Stimulated activated naive CD4-positive, alpha-beta T cell (primary cell): ENCODE results near the gene CD53.
"Not testable (repeated sequence)": the region's sequence is repeated elsewhere in the genome, so short reads cannot be mapped to it uniquely, and the experiment has no call there.

Experiments used
- DNase-seq, 6 experiments: peaks; one replicate each; lab custom pipeline; 2025; lab: John Stamatoyannopoulos, UW

The CD53 gene

DNA sequence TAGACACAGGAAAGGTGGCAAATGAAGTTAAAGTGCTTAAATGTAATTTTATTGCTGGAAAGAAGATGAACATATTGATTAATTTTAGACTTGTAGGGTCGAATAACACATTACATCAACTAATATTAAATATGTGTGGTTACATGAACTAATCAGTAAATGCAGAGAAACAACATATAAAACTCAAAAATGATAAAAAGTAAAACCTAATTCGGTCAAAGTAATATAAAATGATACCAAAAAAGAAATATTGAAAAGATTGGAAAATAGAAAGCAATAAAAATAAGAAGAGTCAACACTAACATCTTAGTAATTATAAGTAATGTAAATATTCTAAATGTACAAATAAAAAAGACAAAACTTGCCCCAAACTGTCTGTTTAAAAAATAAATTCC, 43.3 kb downstream of the CD53 start:
- DNase-seq = no peak

DNA sequence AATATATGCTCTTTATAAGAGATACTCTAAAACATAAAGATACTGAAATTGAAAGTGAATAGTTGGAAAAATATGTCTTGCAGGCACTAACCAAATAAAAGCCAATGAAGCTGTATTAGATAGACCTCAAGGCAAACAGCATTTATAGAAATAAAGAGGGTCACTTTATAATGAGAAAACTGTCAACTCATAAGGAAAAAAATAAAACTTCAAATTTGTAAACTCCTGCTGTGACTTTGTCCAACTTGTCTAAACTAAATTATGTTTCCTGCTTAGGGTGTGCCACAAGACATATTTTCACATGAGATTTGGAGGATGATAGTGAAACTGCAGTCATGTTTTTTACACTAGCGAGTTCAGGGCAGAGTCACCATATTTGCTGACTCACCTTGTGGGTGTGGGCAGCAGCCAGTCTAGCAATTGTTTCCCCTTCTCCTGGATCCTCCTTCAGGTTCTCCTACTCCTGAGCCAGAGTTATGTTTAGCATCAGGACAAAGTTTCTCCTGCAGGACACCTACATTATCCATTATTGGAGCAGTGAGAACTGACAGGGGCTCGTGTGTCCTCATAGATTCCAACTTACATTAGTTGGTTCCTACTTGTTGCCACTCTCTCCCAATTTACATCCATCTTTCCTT, 43.8 kb downstream of the CD53 start:
- DNase-seq = no peak

DNA sequence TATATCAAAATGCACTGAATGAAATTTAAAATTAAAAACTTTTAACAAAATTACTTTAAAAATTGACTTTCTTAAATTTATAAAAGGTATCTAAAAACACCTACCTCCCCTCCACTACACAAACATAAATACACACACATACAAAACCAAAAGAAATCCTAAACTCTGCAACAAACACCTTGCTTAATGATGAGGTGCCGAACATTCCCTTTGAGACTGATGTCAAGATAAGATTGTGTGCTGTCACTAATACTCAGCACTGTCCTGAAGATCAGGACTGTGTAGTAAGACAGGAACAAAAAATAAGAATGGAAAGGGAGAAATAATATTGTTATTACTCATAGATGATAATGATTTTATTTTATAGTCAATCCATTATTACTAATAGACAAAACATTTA, 45.1 kb downstream of the CD53 start:
- no peak for DNase-seq

DNA sequence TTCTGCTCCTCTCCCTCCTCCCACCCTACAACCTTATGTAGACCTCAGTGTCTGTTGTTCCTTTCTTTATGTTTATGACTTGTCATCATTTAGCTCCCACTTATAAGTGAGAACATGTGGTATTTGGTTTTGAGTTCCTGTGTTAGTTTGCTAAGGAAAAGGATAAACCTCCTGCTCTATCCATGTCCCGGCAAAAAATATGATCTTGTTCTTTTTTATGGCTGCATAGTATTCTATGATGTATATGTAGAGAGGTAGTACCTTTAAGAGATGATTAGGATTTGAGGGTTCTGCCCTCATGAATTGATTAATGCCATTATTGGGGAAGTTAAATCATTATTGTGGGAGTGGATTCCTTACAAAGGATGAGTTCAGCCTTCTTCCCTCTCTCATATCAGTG, 49.0 kb downstream of the CD53 start:
- DNase-seq = no peak

DNA sequence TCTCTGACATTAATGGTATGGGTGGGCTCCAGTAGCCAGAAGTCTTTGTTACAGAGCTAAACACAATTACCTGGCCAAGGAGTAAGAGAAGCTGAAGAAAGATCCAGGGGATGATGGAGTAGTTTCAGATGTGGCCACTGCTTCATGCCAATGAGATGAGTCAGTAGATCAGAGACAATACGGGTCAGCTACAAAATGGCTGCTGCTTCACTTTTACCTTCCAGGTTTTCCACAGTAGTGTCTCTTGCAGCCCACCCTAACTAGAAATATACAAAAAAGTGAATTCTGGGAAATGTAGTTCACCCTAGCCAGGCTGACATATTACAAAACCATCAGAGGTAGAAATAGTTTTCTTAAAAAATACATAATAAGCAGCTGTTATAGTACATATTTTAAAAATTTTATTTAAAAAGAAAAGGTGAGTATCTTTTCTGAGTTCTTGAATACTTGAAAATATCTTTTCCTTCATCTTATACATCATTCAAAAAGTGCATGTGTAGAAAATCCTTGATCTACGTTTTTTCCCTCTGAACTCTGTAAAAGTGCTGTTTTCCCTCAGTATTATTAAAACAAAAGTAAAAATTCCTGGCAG, 54.6 kb downstream of the CD53 start:
- no peak for DNase-seq

DNA sequence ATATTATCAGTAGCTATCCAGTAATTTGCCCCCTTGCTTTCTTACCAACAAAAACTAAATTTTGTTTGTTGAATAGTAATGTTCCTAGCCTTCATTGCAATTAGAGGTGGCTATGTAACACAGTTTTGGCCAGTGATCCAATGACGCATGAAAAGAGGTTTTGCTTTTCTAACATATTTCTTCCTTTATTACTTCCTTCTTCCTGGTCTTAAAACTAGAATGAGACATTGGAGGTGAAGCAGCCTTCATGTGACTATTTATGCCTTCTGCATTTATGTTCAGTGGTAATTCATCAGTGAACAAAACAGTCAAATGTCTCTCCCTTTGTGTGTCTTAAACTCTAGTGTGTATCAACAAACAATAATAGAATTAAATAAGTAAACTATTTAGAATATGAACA, 55.2 kb downstream of the CD53 start:
- no peak for DNase-seq

DNA sequence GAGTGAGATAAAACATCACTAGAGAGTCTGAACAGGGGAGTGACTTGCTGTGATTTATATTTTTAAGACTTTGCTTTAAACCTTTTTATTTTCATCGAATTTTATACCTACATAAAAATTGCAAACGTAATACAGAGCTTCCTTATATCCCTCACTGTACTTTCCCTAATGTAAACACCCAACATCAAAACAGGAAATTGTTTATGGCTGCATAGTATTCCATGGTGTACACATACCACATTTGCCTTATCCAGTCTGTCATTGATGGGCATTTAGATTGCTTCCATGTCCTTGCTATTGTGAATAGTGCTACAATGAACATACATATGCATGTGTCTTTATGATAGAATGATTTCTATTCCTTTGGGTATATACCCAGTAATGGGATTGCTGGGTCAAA, 56.0 kb downstream of the CD53 start:
- no peak for DNase-seq

DNA sequence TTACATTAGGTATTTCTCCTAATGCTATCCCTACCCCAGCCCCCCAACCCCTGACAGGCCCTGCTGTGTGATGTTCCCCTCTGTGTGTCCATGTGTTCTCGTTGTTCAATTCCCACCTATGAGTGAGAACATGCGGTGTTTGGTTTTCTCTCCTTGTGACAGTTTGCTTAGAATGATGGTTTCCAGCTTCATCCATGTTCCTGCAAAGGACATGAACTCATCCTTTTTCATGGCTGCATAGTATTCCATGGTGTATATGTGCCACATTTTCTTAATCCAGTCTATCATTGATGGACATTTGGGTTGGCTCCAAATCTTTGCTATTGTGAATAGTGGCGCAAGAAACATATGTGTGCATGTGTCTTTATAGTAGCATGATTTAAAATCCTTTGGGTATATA, 58.1 kb downstream of the CD53 start:
- DNase-seq = not testable (repeated sequence)

DNA sequence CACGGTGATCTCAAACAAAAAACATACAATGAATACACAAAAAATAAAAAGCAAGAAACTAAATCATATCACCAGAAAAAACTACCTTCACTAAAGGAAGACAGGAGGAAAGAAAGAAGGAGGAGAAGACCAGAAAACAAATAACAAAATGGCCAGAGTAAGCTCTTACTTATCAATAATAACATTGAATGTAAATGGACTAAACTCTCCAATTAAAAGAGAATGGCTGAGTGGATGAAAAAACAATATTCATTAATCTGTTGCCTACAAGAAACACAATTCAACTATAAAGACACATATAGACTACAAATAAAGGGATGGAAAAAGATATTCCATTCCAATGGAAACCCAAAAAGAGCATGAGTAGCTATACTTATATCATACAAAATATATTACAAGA, 63.6 kb downstream of the CD53 start:
- no peak for DNase-seq

DNA sequence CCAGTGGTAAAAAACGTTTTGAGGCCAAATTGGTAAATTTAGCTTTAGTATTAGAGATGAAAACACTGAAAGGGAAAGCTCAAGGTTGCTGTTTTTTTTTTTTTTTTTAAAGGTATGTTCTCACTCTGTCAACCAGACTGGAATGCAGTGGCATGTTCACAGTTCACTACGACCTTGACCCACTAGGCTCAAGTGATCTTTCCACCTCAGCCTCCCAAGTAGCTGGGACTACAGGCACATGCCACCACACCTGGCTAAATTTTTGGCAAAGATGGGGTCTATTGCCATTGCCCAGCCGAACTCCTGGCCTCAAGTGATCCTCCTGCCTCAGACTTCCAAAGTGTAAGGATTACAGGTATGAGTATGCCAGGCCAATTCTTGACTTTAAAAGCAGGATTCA, 71.9 kb downstream of the CD53 start:
- no peak for DNase-seq

DNA sequence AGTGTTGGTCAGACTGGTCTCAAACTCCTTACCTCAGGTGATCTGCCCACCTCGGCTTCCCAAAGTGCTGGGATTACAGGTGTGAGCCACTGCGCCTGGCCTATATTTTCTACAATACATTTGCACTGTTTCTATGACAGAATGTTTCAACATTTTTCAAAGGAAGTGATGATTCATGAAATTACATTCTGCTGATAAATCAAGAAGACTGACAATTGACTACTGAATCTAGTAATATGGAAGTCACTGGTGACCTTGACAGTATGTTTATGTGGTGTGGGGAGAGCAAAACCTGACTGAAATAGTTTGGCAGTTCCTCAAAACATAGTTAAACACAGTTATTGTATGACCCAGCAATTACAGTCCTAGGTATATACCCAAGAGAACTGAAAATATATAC, 72.7 kb downstream of the CD53 start:
- DNase-seq = no peak

DNA sequence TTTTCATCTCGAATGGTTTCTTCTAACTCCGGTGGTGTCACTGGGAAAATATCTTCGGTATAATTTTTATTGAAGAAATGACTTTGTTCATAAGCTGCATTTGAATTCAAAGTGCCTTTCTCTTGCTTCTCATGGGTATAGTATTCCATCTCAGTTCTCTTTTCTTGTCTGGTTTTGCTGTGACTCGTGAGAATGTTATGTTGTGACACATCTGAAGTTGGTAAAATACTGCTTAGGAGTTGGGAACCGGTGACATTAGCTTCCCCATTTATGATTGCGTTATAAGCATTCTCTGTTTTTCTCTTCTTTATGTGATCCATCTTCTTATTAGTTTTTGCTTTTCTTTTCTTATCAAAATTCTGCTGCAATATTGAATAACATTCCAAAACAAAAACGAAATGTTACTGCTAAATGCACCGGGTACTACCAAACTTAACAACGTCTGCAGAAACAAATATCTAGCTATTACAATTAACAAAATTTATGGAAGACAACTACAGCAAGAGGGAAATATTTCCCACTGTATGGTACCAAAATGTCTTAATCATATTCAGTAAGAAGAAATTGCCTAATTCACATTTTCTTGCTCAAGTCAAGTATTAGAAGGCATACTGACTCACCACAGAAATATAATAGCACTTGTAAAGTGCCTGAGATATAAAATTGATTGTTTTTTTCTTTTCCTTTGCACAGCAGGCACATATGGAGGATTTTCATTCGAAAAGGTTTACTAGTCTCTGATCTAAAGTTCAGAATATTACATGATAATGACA, 75.3 kb downstream of the CD53 start:
- DNase-seq = no peak
